HEK293T (cell line): ENCODE results near the gene ACVR2A.

Source experiments
- ARNT ChIP-seq: fragments of 450-650 bp; IDR thresholded peaks from 2 replicates; pipeline ENCODE4 v1.6.1; 2017; ENCODE audit warnings: mild to moderate bottlenecking
- ELF4 ChIP-seq: fragments of 450-650 bp; IDR thresholded peaks from 2 replicates; pipeline ENCODE4 v1.6.1; 2017; ENCODE audit warnings: antibody characterized with exemption
- FOXK2 ChIP-seq: fragments of 450-650 bp; IDR thresholded peaks from 2 replicates; pipeline ENCODE4 v1.6.1; 2016; ENCODE audit warnings: mild to moderate bottlenecking
- L3MBTL2 ChIP-seq: fragments of 450-650 bp; conservative IDR thresholded peaks from 2 replicates; pipeline ENCODE4 v1.6.1; 2016; ENCODE audit warnings: mild to moderate bottlenecking
- SUZ12 ChIP-seq: fragments of 450-650 bp; IDR thresholded peaks from 2 replicates; pipeline ENCODE4 v1.6.1; 2016; ENCODE audit warnings: mild to moderate bottlenecking
- TARDBP ChIP-seq: fragments of 450-650 bp; IDR thresholded peaks from 2 replicates; pipeline ENCODE4 v1.6.1; 2016
- ZNF384 ChIP-seq: fragments of 450-650 bp; IDR thresholded peaks from 2 replicates; pipeline ENCODE4 v1.6.1; 2016

DNA sequence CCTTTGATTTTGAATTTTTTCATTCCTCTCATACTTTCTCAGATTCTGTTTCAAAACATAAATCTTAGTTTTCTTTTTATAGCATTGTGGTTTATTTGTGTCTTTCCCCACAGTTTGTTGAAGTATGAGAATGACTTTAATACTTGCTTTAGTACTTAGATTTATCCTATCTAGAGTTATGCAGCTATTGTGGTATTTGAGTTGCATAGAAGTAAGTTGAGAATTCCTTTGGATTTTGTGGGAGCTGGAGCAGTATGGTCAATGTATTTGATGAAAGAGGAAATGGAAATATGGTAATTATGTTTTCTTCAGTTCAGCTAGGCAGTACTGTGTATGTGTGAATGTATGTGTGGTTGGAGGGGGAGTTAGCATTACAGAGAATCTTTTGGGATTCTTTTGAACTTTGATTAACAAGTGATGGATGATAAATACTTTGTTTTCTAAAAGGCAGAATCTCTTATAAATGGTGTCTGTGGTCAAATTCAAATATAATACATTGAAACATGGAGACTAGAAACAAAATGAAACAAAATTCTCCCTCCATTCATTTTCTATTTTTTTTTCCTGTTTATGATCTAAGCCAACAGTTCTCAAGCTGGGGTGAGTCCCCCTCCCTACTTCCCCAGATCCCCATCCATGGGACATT lies 3.0 kb downstream of the ACVR2A start:
- no peak for TF ChIP-seq ELF4
- TF ChIP-seq ARNT: no peak
- TF ChIP-seq ZNF384: no peak
- no peak for TF ChIP-seq L3MBTL2
- TF ChIP-seq TARDBP: no peak
- no peak for TF ChIP-seq FOXK2
- TF ChIP-seq SUZ12: no peak
